ENCODE results near the gene CATSPER3. TPM values are rescaled to one million over a fixed set of nuclear protein-coding genes. Genes with fewer than 3 reads are reported as not detected.
A peak's percentile ranks its signal among the peaks of the same experiment; 100 is the strongest.

CATSPER3 gene
- total RNA-seq, 1 donor from 2014 or later, result 0.39 TPM

- Mint-ChIP-seq H3K27me3 (ENCODE audit: low read depth, unreplicated experiment) (peaks cover 77% of the 10 kb centered on the region), H3K27ac (ENCODE audit: unreplicated experiment) (peak overlapping the region; percentile 53), H3K36me3 (ENCODE audit: low read depth, unreplicated experiment) (peaks cover 8% of the 10 kb centered on the region), H3K4me1 (ENCODE audit: low read depth, unreplicated experiment) (peaks cover 3% of the 10 kb centered on the region), H3K4me3 (ENCODE audit: unreplicated experiment) (peak overlapping the region; percentile 25), H3K9me3 (ENCODE audit: unreplicated experiment) (peaks cover 12% of the 10 kb centered on the region)
- DNase-seq (ENCODE audit: low read depth) (no peak), FAIRE-seq (no peak)
- Histone ChIP-seq H3K4me2 (ENCODE audit: low read length) (peak overlapping the region; percentile 79), H3K27ac (ENCODE audit: low read depth, low read length) (no peak overlapping the region), H3K9ac (ENCODE audit: low read length) (no peak overlapping the region), H3K4me3 (ENCODE audit: insufficient read depth, low read depth, low read length) (no peak overlapping the region), H3K36me3 (ENCODE audit: insufficient read depth, low read length) (no peaks in the 10 kb centered on the region), H4K20me1 (ENCODE audit: insufficient read depth, low read length) (peaks cover 37% of the 10 kb centered on the region), H3K27me3 (ENCODE audit: insufficient read depth, low read length) (peaks cover 88% of the 10 kb centered on the region), H3K4me1 (ENCODE audit: insufficient read depth, low read length) (peaks cover 5% of the 10 kb centered on the region), H3K79me2 (ENCODE audit: insufficient read depth, low read length) (no peaks in the 10 kb centered on the region), H3K9me3 (ENCODE audit: insufficient read depth, low read depth, low read length) (no peaks in the 10 kb centered on the region), H2AFZ (ENCODE audit: low read depth, low read length) (no peak overlapping the region)
- peak; percentile 42 for TF ChIP-seq EZH2 (IDR thresholded peaks at IDR 0.05; ENCODE audit: insufficient read depth, low read length)
- no peak for TF ChIP-seq CTCF (IDR thresholded peaks at IDR 0.05; ENCODE audit: insufficient read depth, low read depth, low read length)
Observed at GRCh38 chr5:135034236-135034962, 66.7 kb downstream of the CATSPER3 start.

GRCh38 chr5:135034963-135035677, 67.4 kb downstream of the CATSPER3 start:
- no peak overlapping the region for H3K4me3 Mint-ChIP-seq (ENCODE audit: unreplicated experiment)
- Histone ChIP-seq H3K9ac (ENCODE audit: low read length) (no peak overlapping the region), H3K4me3 (ENCODE audit: insufficient read depth, low read depth, low read length) (no peak overlapping the region), H3K4me2 (ENCODE audit: low read length) (no peak overlapping the region), H3K27me3 (ENCODE audit: insufficient read depth, low read length) (peaks cover 88% of the 10 kb centered on the region), H3K4me1 (ENCODE audit: insufficient read depth, low read length) (peaks cover 5% of the 10 kb centered on the region), H3K36me3 (ENCODE audit: insufficient read depth, low read length) (no peaks in the 10 kb centered on the region), H4K20me1 (ENCODE audit: insufficient read depth, low read length) (peaks cover 33% of the 10 kb centered on the region), H3K27ac (ENCODE audit: low read depth, low read length) (no peak overlapping the region), H3K9me3 (ENCODE audit: insufficient read depth, low read depth, low read length) (no peaks in the 10 kb centered on the region), H3K79me2 (ENCODE audit: insufficient read depth, low read length) (no peaks in the 10 kb centered on the region), H2AFZ (ENCODE audit: low read depth, low read length) (no peak overlapping the region)
- FAIRE-seq, result no peak
- DNase-seq (ENCODE audit: low read depth), result no peak
- H3K27ac Mint-ChIP-seq (ENCODE audit: unreplicated experiment), result peak overlapping the region; percentile 53
- H3K36me3 Mint-ChIP-seq (ENCODE audit: low read depth, unreplicated experiment), result peaks cover 8% of the 10 kb centered on the region
- H3K9me3 Mint-ChIP-seq (ENCODE audit: unreplicated experiment), result peaks cover 7% of the 10 kb centered on the region
- H3K27me3 Mint-ChIP-seq (ENCODE audit: low read depth, unreplicated experiment), result peaks cover 72% of the 10 kb centered on the region
- H3K4me1 Mint-ChIP-seq (ENCODE audit: low read depth, unreplicated experiment), result peaks cover 1% of the 10 kb centered on the region
- TF ChIP-seq CTCF (IDR thresholded peaks at IDR 0.05; ENCODE audit: insufficient read depth, low read depth, low read length) (no peak), EZH2 (IDR thresholded peaks at IDR 0.05; ENCODE audit: insufficient read depth, low read length) (peak; percentile 13)

All from astrocyte (in vitro differentiated cells and primary cell).